Bronchial epithelial cell (primary cell): Measurements from ENCODE around the gene GMPR2. TPM values are rescaled to one million over a fixed set of nuclear protein-coding genes. Genes with fewer than 3 reads are reported as not detected.
"Not testable (repeated sequence)": the region's sequence is repeated elsewhere in the genome, so short reads cannot be mapped to it uniquely, and the experiment has no call there.

ENCODE experiments used
- DNase-seq: peaks from one replicate; pipeline ENCODE4 v3.0.0-alpha.2; 2010; ENCODE audit warnings: low read depth
- FAIRE-seq: peaks from 2 replicates; lab custom pipeline; 2011; peaks lifted over from hg19 to GRCh38; lab: Jason Lieb, UNC
- H3K27me3 ChIP-seq: 2 replicates; pipeline ENCODE4 v1.5.1; 2011; ENCODE audit warnings: low read length; ENCODE audit not compliant: control insufficient read depth, insufficient read depth
- H3K36me3 ChIP-seq: 2 replicates; pipeline ENCODE4 v1.5.1; 2011; ENCODE audit warnings: low read length; ENCODE audit not compliant: control insufficient read depth, insufficient read depth
- H3K4me3 ChIP-seq: 2 replicates; pipeline ENCODE4 v1.5.1; 2011; ENCODE audit warnings: mild to moderate bottlenecking, low read depth, low read length, control low read depth
- CTCF ChIP-seq: IDR thresholded peaks from 2 replicates; pipeline ENCODE4 v1.5.1; 2011; ENCODE audit warnings: mild to moderate bottlenecking, moderate library complexity, low read length, control low read depth, inconsistent platforms; ENCODE audit not compliant: insufficient read depth, severe bottlenecking
- total RNA-seq: library from RNA; depleted of rRNA; stranded (reverse); fragments of >200 nt; gene quantifications from 2 replicates; pipeline ENCODE4 v1.2.1, GENCODE V29; 2014

Gene GMPR2
- total RNA-seq, 1 donor from 2014 or later, result 98.7 TPM

- no peaks in the 10 kb centered on the region for H3K27me3 ChIP-seq
- no peak for FAIRE-seq
- peak; percentile 19 for DNase-seq
- H3K36me3 ChIP-seq, result peaks cover 6% of the 10 kb centered on the region
- no peak for TF ChIP-seq CTCF
- H3K4me3 ChIP-seq, result peak overlapping the region; percentile 75
These were observed 36.4 kb upstream of the GMPR2 start for GRCh38 chr14:24196071-24197055.

- no peak for DNase-seq
- no peak overlapping the region for H3K4me3 ChIP-seq
- FAIRE-seq, result no peak
These were observed 35.7 kb upstream of the GMPR2 start for GRCh38 chr14:24197056-24197450.

GRCh38 chr14:24198814-24199524, 33.8 kb upstream of the GMPR2 start:
- FAIRE-seq, result no peak
- peaks cover 2% of the 10 kb centered on the region for H3K36me3 ChIP-seq
- no peaks in the 10 kb centered on the region for H3K27me3 ChIP-seq
- no peak for DNase-seq
- no peak overlapping the region for H3K4me3 ChIP-seq
- no peak for TF ChIP-seq CTCF

More at GRCh38 chr14:24197056-24197450, 35.7 kb upstream of the GMPR2 start:
- Histone ChIP-seq H3K36me3 (peaks cover 8% of the 10 kb centered on the region), H3K27me3 (no peaks in the 10 kb centered on the region)
- TF ChIP-seq CTCF, result no peak

GRCh38 chr14:24202538-24202937, 30.2 kb upstream of the GMPR2 start:
- FAIRE-seq, DNase-seq: not testable (repeated sequence)

GRCh38 chr14:24203249-24203886, 29.4 kb upstream of the GMPR2 start:
- DNase-seq, FAIRE-seq, H3K36me3 ChIP-seq: not testable (repeated sequence)

More at GRCh38 chr14:24202538-24202937, 30.2 kb upstream of the GMPR2 start:
- H3K36me3 ChIP-seq, H3K27me3 ChIP-seq, H3K4me3 ChIP-seq: not testable (repeated sequence)

GRCh38 chr14:24204163-24205146, 28.3 kb upstream of the GMPR2 start:
- Histone ChIP-seq H3K36me3 (peaks cover 6% of the 10 kb centered on the region), H3K4me3 (no peak overlapping the region), H3K27me3 (no peaks in the 10 kb centered on the region)
- TF ChIP-seq CTCF, result no peak
- DNase-seq (no peak), FAIRE-seq (no peak)

More at GRCh38 chr14:24203249-24203886, 29.4 kb upstream of the GMPR2 start:
- not testable (repeated sequence) for H3K4me3 ChIP-seq, H3K27me3 ChIP-seq
